Neural cell (in vitro differentiated cells): ENCODE results near the gene DLG2. TPM values are rescaled to one million over a fixed set of nuclear protein-coding genes. Genes with fewer than 3 reads are reported as not detected.

Experiments used
- H2AFZ ChIP-seq: fragments of 200-600, 300-800 bp; sonication (generic), shearing (Covaris generic); 2 replicates; pipeline ENCODE4 v1.6.0; 2014; ENCODE audit warnings: low read depth, mild to moderate bottlenecking, antibody characterized with exemption, low read length, moderate library complexity
- H3F3A ChIP-seq: fragments of 200-600 bp; shearing (Covaris generic); 2 replicates; pipeline ENCODE4 v1.6.1; 2016; ENCODE audit warnings: mild to moderate bottlenecking, moderate library complexity, mixed read lengths, antibody characterized with exemption, low read length; ENCODE audit not compliant: insufficient read depth, poor library complexity, severe bottlenecking
- H3K27ac ChIP-seq: fragments of 200-600, 300-800 bp; sonication (generic), shearing (Covaris generic); 2 replicates; pipeline ENCODE4 v1.5.1; 2014; ENCODE audit warnings: mild to moderate bottlenecking, low read length, moderate library complexity
- H3K27me3 ChIP-seq: fragments of 300-800, 200-600 bp; sonication (generic), shearing (Covaris generic); 2 replicates; pipeline ENCODE4 v1.6.0; 2014; ENCODE audit warnings: mild to moderate bottlenecking, low read depth, low read length, moderate library complexity; ENCODE audit not compliant: insufficient read depth
- H3K36me3 ChIP-seq: fragments of 300-800, 200-600 bp; sonication (generic), shearing (Covaris generic); 2 replicates; pipeline ENCODE4 v1.5.1; 2014; ENCODE audit warnings: mild to moderate bottlenecking, antibody characterized with exemption, low read length, moderate library complexity; ENCODE audit not compliant: insufficient read depth
- H3K4me2 ChIP-seq: fragments of 300-800, 200-600 bp; sonication (generic), shearing (Covaris generic); 2 replicates; pipeline ENCODE4 v1.6.0; 2014; ENCODE audit warnings: mild to moderate bottlenecking, low read length
- H3K4me3 ChIP-seq: fragments of 300-800, 200-600 bp; sonication (generic), shearing (Covaris generic); 2 replicates; pipeline ENCODE4 v1.5.1; 2014; ENCODE audit warnings: mild to moderate bottlenecking, low read length, moderate library complexity
- H3K79me2 ChIP-seq: fragments of 200-600 bp; shearing (Covaris generic); replicated peaks from 2 replicates; pipeline ENCODE4 v1.6.0; 2014; ENCODE audit warnings: mild to moderate bottlenecking, low read length, moderate library complexity; ENCODE audit not compliant: insufficient read depth
- H3K9ac ChIP-seq: fragments of 300-800, 200-600 bp; sonication (generic), shearing (Covaris generic); 2 replicates; pipeline ENCODE4 v1.6.1; 2016; ENCODE audit warnings: mild to moderate bottlenecking, low read length, mixed read lengths
- H3K9me2 ChIP-seq: fragments of 200-600 bp; shearing (Covaris generic); 2 replicates; pipeline ENCODE4 v1.6.1; 2016; ENCODE audit warnings: mild to moderate bottlenecking, low read length, mixed read lengths; ENCODE audit not compliant: insufficient read depth
- H3K9me3 ChIP-seq: fragments of 200-600, 300-800 bp; sonication (generic), shearing (Covaris generic); 2 replicates; pipeline ENCODE4 v1.6.1; 2016; ENCODE audit warnings: mild to moderate bottlenecking, mixed run types, low read length, moderate library complexity, mixed read lengths
- H4K20me1 ChIP-seq: fragments of 200-600 bp; shearing (Covaris generic); 2 replicates; pipeline ENCODE4 v1.6.1; 2016; ENCODE audit warnings: mild to moderate bottlenecking, mixed run types; ENCODE audit not compliant: insufficient read depth
- CTCF ChIP-seq: fragments of 450-650 bp; IDR thresholded peaks from 2 replicates; pipeline ENCODE4 v1.5.1; 2014; ENCODE audit warnings: antibody characterized with exemption, mild to moderate bottlenecking, moderate library complexity; ENCODE audit not compliant: poor library complexity, severe bottlenecking
- EP300 ChIP-seq: fragments of 450-650 bp; conservative IDR thresholded peaks from 2 replicates; pipeline ENCODE4 v1.6.1; 2014; ENCODE audit warnings: antibody characterized with exemption, mild to moderate bottlenecking, moderate library complexity; ENCODE audit not compliant: poor library complexity, severe bottlenecking
- EZH2 ChIP-seq: fragments of 200-600, 300-800 bp; shearing (Covaris generic), sonication (generic); IDR thresholded peaks from 2 replicates; pipeline ENCODE4 v1.6.1; 2014; ENCODE audit warnings: antibody characterized with exemption, low read length, borderline replicate concordance, mild to moderate bottlenecking; ENCODE audit not compliant: insufficient read depth, poor library complexity, severe bottlenecking
- MXI1 ChIP-seq: fragments of 450-650 bp; conservative IDR thresholded peaks from 2 replicates; pipeline ENCODE4 v1.6.1; 2014; ENCODE audit warnings: antibody characterized with exemption, mild to moderate bottlenecking; ENCODE audit not compliant: poor library complexity, severe bottlenecking
- POLR2AphosphoS5 ChIP-seq: IDR thresholded peaks from 2 replicates; pipeline ENCODE4 v1.6.1; 2012
- RAD21 ChIP-seq: fragments of 450-650 bp; conservative IDR thresholded peaks from 2 replicates; pipeline ENCODE4 v1.6.1; 2014; ENCODE audit warnings: antibody characterized with exemption, mild to moderate bottlenecking, moderate library complexity
- REST ChIP-seq: IDR thresholded peaks from 2 replicates; pipeline ENCODE4 v1.6.1; 2012; ENCODE audit warnings: borderline replicate concordance
- SMC3 ChIP-seq: fragments of 450-650 bp; conservative IDR thresholded peaks from 2 replicates; pipeline ENCODE4 v1.6.1; 2014; ENCODE audit warnings: antibody characterized with exemption, mild to moderate bottlenecking, moderate library complexity; ENCODE audit not compliant: poor library complexity
- TAF1 ChIP-seq: IDR thresholded peaks from 2 replicates; pipeline ENCODE4 v1.6.1; 2012; ENCODE audit warnings: low read depth
- polyA plus RNA-seq: library from polyadenylated mRNA; depleted of rRNA; stranded (reverse); fragments of >200 nt; gene quantifications from 2 replicates; pipeline ENCODE4 v1.2.3, GENCODE V29; 2014

The DLG2 gene
- polyA plus RNA-seq, 1 donor from 2014 or later = 179 TPM

GRCh38 chr11:84882056-84882455 lies 745.1 kb downstream of the DLG2 start:
- Histone ChIP-seq H3F3A (no peaks in the 10 kb centered on the region), H3K27ac (no peak overlapping the region), H3K4me3 (no peak overlapping the region), H3K36me3 (no peaks in the 10 kb centered on the region), H3K9me3 (no peaks in the 10 kb centered on the region), H2AFZ (no peak overlapping the region), H3K79me2 (no peaks in the 10 kb centered on the region), H3K9ac (no peak overlapping the region), H3K9me2 (no peaks in the 10 kb centered on the region), H4K20me1 (no peaks in the 10 kb centered on the region), H3K27me3 (no peaks in the 10 kb centered on the region), H3K4me2 (no peak overlapping the region)
- TF ChIP-seq REST (no peak), TAF1 (no peak), SMC3 (no peak), CTCF (no peak), MXI1 (no peak), RAD21 (no peak), EZH2 (no peak), EP300 (no peak), POLR2AphosphoS5 (no peak)

GRCh38 chr11:84871116-84871515 lies 756.0 kb downstream of the DLG2 start:
- Histone ChIP-seq H2AFZ (no peak overlapping the region), H3K27me3 (no peaks in the 10 kb centered on the region), H3K4me2 (no peak overlapping the region), H3K27ac (no peak overlapping the region), H3F3A (no peaks in the 10 kb centered on the region), H3K9me3 (no peaks in the 10 kb centered on the region), H4K20me1 (no peaks in the 10 kb centered on the region), H3K9me2 (no peaks in the 10 kb centered on the region), H3K79me2 (no peaks in the 10 kb centered on the region), H3K36me3 (no peaks in the 10 kb centered on the region), H3K9ac (no peak overlapping the region), H3K4me3 (no peak overlapping the region)
- TF ChIP-seq TAF1 = no peak
- no peak for TF ChIP-seq EP300
- TF ChIP-seq REST = no peak
- TF ChIP-seq MXI1 = no peak
- TF ChIP-seq SMC3 = no peak
- TF ChIP-seq EZH2 = no peak
- TF ChIP-seq POLR2AphosphoS5 = no peak
- no peak for TF ChIP-seq CTCF
- no peak for TF ChIP-seq RAD21
